HG03045 (cell line): ENCODE measurements around the gene TPSG1.
"Not testable (repeated sequence)": the region's sequence is repeated elsewhere in the genome, so short reads cannot be mapped to it uniquely, and the experiment has no call there.

Experiments
- ATAC-seq: cut with Tn5 transposase; IDR thresholded peaks from one replicate; pipeline ENCODE4 v1.9.1; 2021; ENCODE audit warnings: mild to moderate bottlenecking, moderate library complexity; ENCODE audit not compliant: unreplicated experiment

Gene TPSG1

GRCh38 chr16:1257561-1258224 lies 32.6 kb upstream of the TPSG1 start:
- no peak for ATAC-seq

GRCh38 chr16:1256874-1257322 lies 31.8 kb upstream of the TPSG1 start:
- no peak for ATAC-seq

- not testable (repeated sequence) for ATAC-seq
Observed at GRCh38 chr16:1256296-1256873, 31.3 kb upstream of the TPSG1 start.

- ATAC-seq: not testable (repeated sequence)
Observed at GRCh38 chr16:1255276-1256122, 30.4 kb upstream of the TPSG1 start, which contains the start of gene TPSD1. TPSD1 (plus strand) TSS chr16:1256069; CDS start chr16:1256281, 212 bp downstream.

- not testable (repeated sequence) for ATAC-seq
Observed at GRCh38 chr16:1254821-1255220, 29.8 kb upstream of the TPSG1 start.

GRCh38 chr16:1253701-1254364 lies 28.8 kb upstream of the TPSG1 start:
- ATAC-seq: not testable (repeated sequence)

- ATAC-seq: not testable (repeated sequence)
Observed at GRCh38 chr16:1249031-1249755, 24.1 kb upstream of the TPSG1 start.

- not testable (repeated sequence) for ATAC-seq
Observed at GRCh38 chr16:1247903-1248537, 23.0 kb upstream of the TPSG1 start.

GRCh38 chr16:1245452-1246020 lies 20.5 kb upstream of the TPSG1 start:
- ATAC-seq: no peak

- no peak for ATAC-seq
Observed at GRCh38 chr16:1244881-1245280, 19.8 kb upstream of the TPSG1 start.

- not testable (repeated sequence) for ATAC-seq
Observed at GRCh38 chr16:1243907-1244850, 19.1 kb upstream of the TPSG1 start.

GRCh38 chr16:1243363-1243762 lies 18.3 kb upstream of the TPSG1 start:
- ATAC-seq: not testable (repeated sequence)

GRCh38 chr16:1241081-1241480 lies 16.0 kb upstream of the TPSG1 start:
- ATAC-seq: not testable (repeated sequence)

- ATAC-seq: not testable (repeated sequence)
Observed at GRCh38 chr16:1240436-1240835, 15.4 kb upstream of the TPSG1 start, which contains the start of gene TPSAB1. TPSAB1 (plus strand) TSS chr16:1240705; CDS start chr16:1240939, 234 bp downstream.

GRCh38 chr16:1239575-1239974 lies 14.5 kb upstream of the TPSG1 start:
- ATAC-seq: not testable (repeated sequence)

GRCh38 chr16:1238909-1239308 lies 13.8 kb upstream of the TPSG1 start:
- not testable (repeated sequence) for ATAC-seq

- no peak for ATAC-seq
Observed at GRCh38 chr16:1237990-1238389, 12.9 kb upstream of the TPSG1 start.

- ATAC-seq: not testable (repeated sequence)
Observed at GRCh38 chr16:1236659-1237058, 11.6 kb upstream of the TPSG1 start.
